Heart right ventricle (tissue), 16 donors: ENCODE results near the gene GDPD5. TPM values are rescaled to one million over a fixed set of nuclear protein-coding genes. Genes with fewer than 3 reads are reported as not detected.

Source experiments
- ATAC-seq, 8 donors: fragments of 200-7000 bp; cut with Tn5 transposase; one replicate each; pipeline ENCODE4 v1.9.1; 2020; ENCODE audit warnings: mild to moderate bottlenecking in 8 of 8, moderate library complexity in 8 of 8, moderate number of reproducible peaks in 1 of 8
- DNase-seq, 2 donors: peaks; one replicate each; pipeline ENCODE4 v3.0.0-alpha.2; 2020
- H3K27ac ChIP-seq, 10 donors: fragments of 200-600 bp; sonication (generic) in 2 of 10; one replicate each; pipeline versions ENCODE4 v1.5.0 to v1.8.0; 2020 to 2022; ENCODE audit warnings: mild to moderate bottlenecking in 3 of 10
- H3K27me3 ChIP-seq, 7 donors: fragments of 200-600 bp; one replicate each; pipeline ENCODE4 v1.8.0; 2021 to 2022; ENCODE audit warnings: mild to moderate bottlenecking in 2 of 7
- H3K36me3 ChIP-seq, 9 donors: fragments of 200-600 bp; sonication (generic) in 1 of 9; one replicate each; pipeline versions ENCODE4 v1.5.0 to v1.8.0; 2020 to 2022; ENCODE audit warnings: mild to moderate bottlenecking in 2 of 9
- H3K4me1 ChIP-seq, 9 donors: fragments of 200-600 bp; sonication (generic) in 1 of 9; one replicate each; pipeline versions ENCODE4 v1.5.0 to v1.8.0; 2020 to 2022; ENCODE audit warnings: mild to moderate bottlenecking in 4 of 9
- H3K4me3 ChIP-seq, 10 donors: fragments of 200-600 bp; sonication (generic) in 2 of 10; one replicate each; pipeline versions ENCODE4 v1.5.0 to v1.8.0; 2020 to 2022; ENCODE audit warnings: mild to moderate bottlenecking in 7 of 10, moderate library complexity in 2 of 10
- H3K9me3 ChIP-seq, 11 donors: fragments of 200-600 bp in 10 of 11; sonication (generic) in 2 of 11; one replicate each; pipeline versions ENCODE4 v1.5.0 to v1.8.0; 2013 to 2022; ENCODE audit warnings: mild to moderate bottlenecking in 2 of 11, control low read depth in 1 of 11, moderate library complexity in 1 of 11
- CTCF ChIP-seq, 9 donors: fragments of 200-600 bp; sonication (generic) in 2 of 9; IDR thresholded peaks; one replicate each; pipeline versions ENCODE4 v1.5.0 to v1.8.0; 2021 to 2022; ENCODE audit warnings: antibody characterized with exemption in 9 of 9, mild to moderate bottlenecking in 5 of 9, moderate library complexity in 1 of 9
- WGBS, 2 donors: extraction: QIAGEN DNeasy Blood & Tissue Kit; methylation state at CpG; one replicate each; pipeline ENCODE4 v1.1.7; 2013; ENCODE audit warnings: inconsistent platforms in 1 of 2; 5-methylcytosine and 5-hydroxymethylcytosine counted together
- intact Hi-C, 10 donors: fragments of 100-400 bp; cut with DNase I; formaldehyde crosslinking; loops; one replicate each; pipeline versions ENCODE4 v1.11.1 to v1.14.2; 2022
- polyA plus RNA-seq, 2 donors: library from polyadenylated mRNA; stranded (reverse); fragments of 200-250 nt; gene quantifications; one replicate each; pipeline ENCODE4 v1.2.3, GENCODE V29; 2013
- total RNA-seq, 10 donors: library from RNA; stranded (reverse); fragmentation: NEBNext Ultra II Directional in 3 of 10; extraction: Animal tissue kit (Norgen Biotek cat#: 25700) in 3 of 10; gene quantifications; one replicate each; pipeline versions ENCODE4 v1.2.1 to v1.2.4, GENCODE V29; 2021 to 2023
- donor health status: Arrhythmogenic right ventricular cardiomyopathy.
- donor health status: ischemic (EF 13 %, LVEDD 7.1; RV severe dilation, severe dysfunction).
- donor health status: healthy with polysubstance abuse.
- donor health status: DM: no; HTN: yes; CAD: no.
- donor health status: DM: no; HTN: no; CAD: no.
- donor health status: ischemic (EF 25% LVEDD 6.9; RV normal size, moderate dysfunction).
- donor health status: ischemic (EF 25% LVEDD 5.7; RV mildly dilated, moderate dysfunction).
- donor health status: healthy.
- donor health status: DM: yes; HTN: yes; CAD: no.
- donor health status: Ischemic cardiomyopathy.
- donor health status: ischemic (EF 35%, LVEDD 5.7; RV mildly dilated, moderate dysfunction).
- donor health status: nonischemic (EF 11% LVEDD 7.7; RV severe dilation, severe dysfunction).
- donor health status: DM: yes; HTN: yes; CAD: no.
- donor health status: PGD.
- donor health status: ischemic (EF 29% LVEDD 5.4; RV normal size, mild dysfunction).
- donor health status: nonischemic (EF 23%, LVEDD 6.1; RV moderate dilation, normal function).

GDPD5 gene
- total and polyA plus RNA-seq, 12 donors = 3.3 to 10.3 (median 4.1) TPM

GRCh38 chr11:75468534-75469340 is 57.0 kb downstream of the GDPD5 start:
- no peak overlapping the region for H3K4me3 ChIP-seq
- H3K27ac ChIP-seq = peak overlapping the region in 6 of 10 donors; percentile 21 to 58 (median 54)
- DNase-seq (peak; percentile 71 to 83), ATAC-seq (peak in 7 of 8 donors; percentile 64 to 87 (median 80))
- no peaks in the 10 kb centered on the region for H3K27me3 ChIP-seq
- no peak for TF ChIP-seq CTCF (IDR thresholded peaks at IDR 0.05)
- H3K36me3 ChIP-seq = no peaks in the 10 kb centered on the region
- WGBS, 2 donors = 43 to 48% methylated on average over 14 of the region's 14 CpGs
- H3K9me3 ChIP-seq = no peaks in the 10 kb centered on the region
- intact Hi-C loops = loop anchor here in 1 of 10 donors (10.0 kb wide), 1 partner anchor 54 kb away; no protein-coding TSS in a partner anchor
- H3K4me1 ChIP-seq = peaks cover 0 to 40% (median 35%) of the 10 kb centered on the region in 9 donors

- no peaks in the 10 kb centered on the region for H3K36me3 ChIP-seq
- WGBS, 2 donors = 86 to 87% methylated on average over 4 of the region's 4 CpGs
- peak overlapping the region in 3 of 10 donors; percentile 52 to 58 (median 56) for H3K27ac ChIP-seq
- no peak for TF ChIP-seq CTCF (IDR thresholded peaks at IDR 0.05)
- H3K4me1 ChIP-seq = peaks cover 0 to 47% (median 36%) of the 10 kb centered on the region in 9 donors
- DNase-seq = no peak
- H3K4me3 ChIP-seq = no peak overlapping the region
- H3K27me3 ChIP-seq = no peaks in the 10 kb centered on the region
- H3K9me3 ChIP-seq = no peaks in the 10 kb centered on the region
- intact Hi-C loops = loop anchor here in 1 of 10 donors (10.0 kb wide), 1 partner anchor 53 kb away; no protein-coding TSS in a partner anchor
- no peak for ATAC-seq
These were observed 57.9 kb downstream of the GDPD5 start for GRCh38 chr11:75467881-75468280.

- Histone ChIP-seq H3K27me3 (no peaks in the 10 kb centered on the region), H3K9me3 (no peaks in the 10 kb centered on the region), H3K27ac (no peak overlapping the region), H3K36me3 (no peaks in the 10 kb centered on the region), H3K4me1 (peaks cover 0 to 47% (median 36%) of the 10 kb centered on the region in 9 donors), H3K4me3 (no peak overlapping the region)
- DNase-seq (no peak), ATAC-seq (no peak)
- no peak for TF ChIP-seq CTCF (IDR thresholded peaks at IDR 0.05)
- intact Hi-C loops = loop anchor here in 1 of 10 donors (10.0 kb wide), 1 partner anchor 53 kb away; no protein-coding TSS in a partner anchor
- 95 to 96% methylated on average over 8 of the region's 8 CpGs for WGBS, 2 donors
These were observed 58.4 kb downstream of the GDPD5 start for GRCh38 chr11:75467311-75467710.

- Histone ChIP-seq H3K4me3 (no peak overlapping the region), H3K36me3 (no peaks in the 10 kb centered on the region), H3K9me3 (no peaks in the 10 kb centered on the region), H3K4me1 (peaks cover 0 to 47% (median 36%) of the 10 kb centered on the region in 9 donors), H3K27me3 (no peaks in the 10 kb centered on the region), H3K27ac (peak overlapping the region in 3 of 10 donors; percentile 26 to 48 (median 33))
- no peak for TF ChIP-seq CTCF (IDR thresholded peaks at IDR 0.05)
- ATAC-seq (peak in 1 of 8 donors; percentile 35), DNase-seq (no peak)
- WGBS, 2 donors = 81% methylated on average over 11 of the region's 11 CpGs
- intact Hi-C loops = loop anchor here in 1 of 10 donors (10.0 kb wide), 1 partner anchor 51 kb away; no protein-coding TSS in a partner anchor
These were observed 59.8 kb downstream of the GDPD5 start for GRCh38 chr11:75465701-75466531.
